HepG2 (cell line): ENCODE data around the gene ETFB. TPM values are rescaled to one million over a fixed set of nuclear protein-coding genes. Genes with fewer than 3 reads are reported as not detected.

Source experiments
- AGO2 ChIP-seq: fragments of 200-400 bp; formaldehyde crosslinking; optimal IDR thresholded peaks from 2 replicates; pipeline ENCODE3; 2017; ENCODE audit warnings: mild to moderate bottlenecking, low read depth, low read length, moderate library complexity
- ASH2L ChIP-seq: fragments of 300-600, 200-600 bp; sonication (generic); IDR thresholded peaks from 2 replicates; pipeline ENCODE4 v1.7.0; 2017; ENCODE audit warnings: low read depth, mild to moderate bottlenecking, moderate library complexity, mixed read lengths, low read length; ENCODE audit not compliant: insufficient read length
- KMT2B ChIP-seq: IDR thresholded peaks from 2 replicates; pipeline ENCODE4 v1.6.1; 2016; ENCODE audit warnings: missing genetic modification reagents, missing compliant biosample characterization
- MED8 ChIP-seq: sonication (generic); formaldehyde crosslinking; IDR thresholded peaks from 2 replicates; pipeline ENCODE4 v1.8.1; 2023; ENCODE audit warnings: mild to moderate bottlenecking, missing genetic modification reagents; ENCODE audit not compliant: insufficient replicate concordance
- NR2F1 ChIP-seq, 2 experiments: fragments of 450-650 bp in 1 of 2; formaldehyde crosslinking in 1 of 2; IDR thresholded peaks; 2 replicates each; pipeline versions ENCODE4 v1.5.0 to v1.6.1; 2016 to 2020; ENCODE audit warnings: mild to moderate bottlenecking in 1 of 2, missing compliant biosample characterization in 1 of 2, missing genetic modification reagents in 1 of 2, moderate library complexity in 1 of 2
- PHB2 ChIP-seq: fragments of 450-650 bp; IDR thresholded peaks from 2 replicates; pipeline ENCODE4 v1.6.1; 2018; ENCODE audit not compliant: partially characterized antibody
- POLR2AphosphoS5 ChIP-seq: IDR thresholded peaks from 2 replicates; pipeline ENCODE4 v1.6.1; 2012; ENCODE audit warnings: low read depth, low read length
- SNAPC2 ChIP-seq: sonication (generic); formaldehyde crosslinking; IDR thresholded peaks from 2 replicates; pipeline ENCODE4 v1.8.1; 2022; ENCODE audit warnings: mild to moderate bottlenecking, missing genetic modification reagents
- SRSF9 ChIP-seq: fragments of 200-400 bp; formaldehyde crosslinking; IDR thresholded peaks from 2 replicates; pipeline ENCODE4 v1.6.1; 2018; ENCODE audit warnings: borderline replicate concordance, mild to moderate bottlenecking, low read depth, low read length; ENCODE audit not compliant: insufficient read depth, poor library complexity, severe bottlenecking
- ZFP36 ChIP-seq: fragments of 150-350 bp; IDR thresholded peaks from 2 replicates; pipeline ENCODE4 v1.6.1; 2018; ENCODE audit warnings: borderline replicate concordance, low read length, low read depth; ENCODE audit not compliant: partially characterized antibody
- ZNF207 ChIP-seq: fragments of 450-650 bp; IDR thresholded peaks from 2 replicates; pipeline ENCODE4 v1.6.1; 2016; ENCODE audit warnings: antibody characterized with exemption, borderline replicate concordance
- ZNF564 ChIP-seq: sonication (generic); formaldehyde crosslinking; IDR thresholded peaks from 2 replicates; pipeline ENCODE4 v1.8.1; 2023; ENCODE audit warnings: mild to moderate bottlenecking, missing genetic modification reagents
- ZNF572 ChIP-seq: sonication (generic); formaldehyde crosslinking; IDR thresholded peaks from 2 replicates; pipeline ENCODE4 v1.5.1; 2020; ENCODE audit warnings: mild to moderate bottlenecking, missing genetic modification reagents
- ZNF713 ChIP-seq: sonication (generic); formaldehyde crosslinking; IDR thresholded peaks from 2 replicates; pipeline ENCODE4 v1.4.0; 2020; ENCODE audit warnings: mild to moderate bottlenecking, missing genetic modification reagents
- polyA plus RNA-seq, 8 experiments: library from polyadenylated mRNA; depleted of rRNA in 3 of 8; stranded (reverse) in 7 of 8; unstranded in 1 of 8; fragments of >200 nt; fragmentation: Illumina TruSeq in 4 of 8; extraction: Trizol in 4 of 8; gene quantifications; 2 replicates each; pipeline versions ENCODE4 v1.2.1 to v1.2.3, GENCODE V29; 2011 to 2016; ENCODE audit warnings: low read depth in 4 of 8, missing spikeins in 1 of 8, mixed read lengths in 1 of 8; ENCODE audit not compliant: insufficient read depth in 1 of 8
- total RNA-seq, 5 experiments: library from RNA; depleted of rRNA; stranded (reverse); fragments of >200 nt; fragmentation: Illumina TruSeq; extraction: Trizol; gene quantifications; 2 replicates each; pipeline ENCODE4 v1.2.3, GENCODE V29; 2016; ENCODE audit warnings: low read depth in 1 of 5
- TF ChIP-seq, protein P1 (sequence below): fragments of 450-650 bp; IDR thresholded peaks from 2 replicates; pipeline ENCODE4 v1.6.1; 2017; ENCODE audit warnings: mild to moderate bottlenecking
- TF ChIP-seq, protein P2 (sequence below): sonication (generic); formaldehyde crosslinking; IDR thresholded peaks from 2 replicates; pipeline ENCODE4 v1.4.0; 2020; ENCODE audit warnings: missing genetic modification reagents, mild to moderate bottlenecking, borderline replicate concordance
- TF ChIP-seq, protein P3 (sequence below): sonication (generic); formaldehyde crosslinking; IDR thresholded peaks from 2 replicates; pipeline ENCODE4 v1.8.0; 2022; ENCODE audit warnings: missing genetic modification reagents, mild to moderate bottlenecking, moderate library complexity, borderline replicate concordance
- TF ChIP-seq, protein P4 (sequence below), 2 experiments: fragments of 450-650 bp in 1 of 2; sonication (generic) in 1 of 2; formaldehyde crosslinking; IDR thresholded peaks; 2 replicates each; pipeline versions ENCODE4 v1.5.0 to v1.8.0; 2020 to 2022; ENCODE audit warnings: mild to moderate bottlenecking in 1 of 2, missing genetic modification reagents in 1 of 2

The ETFB gene
- total and polyA plus RNA-seq, 2 of the 13 experiments (the other 11 are each of a cell fraction or from before 2014, with no cell fraction given) = 678 to 1,314 TPM

DNA sequence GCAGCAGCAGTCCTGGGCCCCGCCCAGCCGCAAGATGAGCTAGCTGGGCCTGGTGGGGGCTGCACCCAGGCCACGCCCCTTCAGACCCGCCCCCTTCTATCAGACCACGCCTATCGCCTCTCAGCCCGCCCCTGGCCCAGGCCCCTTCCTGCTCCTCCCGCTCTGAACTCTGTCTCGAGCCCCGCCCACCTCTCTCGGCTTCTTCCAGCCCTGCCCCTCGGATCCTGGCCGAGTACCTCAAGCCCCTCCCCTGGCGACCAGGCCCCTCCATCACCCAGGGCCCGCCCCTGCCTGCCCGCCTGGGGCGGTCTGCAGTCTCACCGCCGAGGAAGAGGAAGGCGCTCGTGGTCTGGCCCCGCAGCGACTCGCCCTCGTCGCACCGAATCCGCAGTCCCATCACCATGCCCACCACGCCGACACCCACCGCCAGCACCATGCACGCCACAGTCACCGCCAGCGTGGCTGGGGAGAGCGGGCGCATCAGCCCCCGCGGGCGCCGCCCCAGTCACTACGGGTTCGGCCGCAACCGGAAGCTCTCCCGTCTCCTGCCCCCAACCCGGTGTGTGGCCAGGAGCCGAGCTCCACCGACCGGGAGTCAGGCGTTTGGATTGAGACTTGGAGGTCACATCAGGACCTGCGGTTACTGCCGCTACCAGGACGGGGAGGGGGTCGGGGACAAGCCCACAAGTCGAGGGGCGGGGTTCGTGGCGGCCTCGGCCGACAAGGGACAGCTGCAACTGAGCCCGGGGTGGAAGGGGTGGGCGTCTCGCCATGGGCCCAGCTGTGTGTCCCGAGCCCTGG, 1.6 kb upstream of the ETFB start (continued):
- TF ChIP-seq, protein P1, sequence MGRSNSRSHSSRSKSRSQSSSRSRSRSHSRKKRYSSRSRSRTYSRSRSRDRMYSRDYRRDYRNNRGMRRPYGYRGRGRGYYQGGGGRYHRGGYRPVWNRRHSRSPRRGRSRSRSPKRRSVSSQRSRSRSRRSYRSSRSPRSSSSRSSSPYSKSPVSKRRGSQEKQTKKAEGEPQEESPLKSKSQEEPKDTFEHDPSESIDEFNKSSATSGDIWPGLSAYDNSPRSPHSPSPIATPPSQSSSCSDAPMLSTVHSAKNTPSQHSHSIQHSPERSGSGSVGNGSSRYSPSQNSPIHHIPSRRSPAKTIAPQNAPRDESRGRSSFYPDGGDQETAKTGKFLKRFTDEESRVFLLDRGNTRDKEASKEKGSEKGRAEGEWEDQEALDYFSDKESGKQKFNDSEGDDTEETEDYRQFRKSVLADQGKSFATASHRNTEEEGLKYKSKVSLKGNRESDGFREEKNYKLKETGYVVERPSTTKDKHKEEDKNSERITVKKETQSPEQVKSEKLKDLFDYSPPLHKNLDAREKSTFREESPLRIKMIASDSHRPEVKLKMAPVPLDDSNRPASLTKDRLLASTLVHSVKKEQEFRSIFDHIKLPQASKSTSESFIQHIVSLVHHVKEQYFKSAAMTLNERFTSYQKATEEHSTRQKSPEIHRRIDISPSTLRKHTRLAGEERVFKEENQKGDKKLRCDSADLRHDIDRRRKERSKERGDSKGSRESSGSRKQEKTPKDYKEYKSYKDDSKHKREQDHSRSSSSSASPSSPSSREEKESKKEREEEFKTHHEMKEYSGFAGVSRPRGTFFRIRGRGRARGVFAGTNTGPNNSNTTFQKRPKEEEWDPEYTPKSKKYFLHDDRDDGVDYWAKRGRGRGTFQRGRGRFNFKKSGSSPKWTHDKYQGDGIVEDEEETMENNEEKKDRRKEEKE = no peak
- TF ChIP-seq ZNF572 (CRISPR knock-in tag) (peak; percentile 73; the same call in 1 of the 2 replicates), MED8 (CRISPR knock-in tag) (no peak), POLR2AphosphoS5 (peak; percentile 66), KMT2B (CRISPR knock-in tag) (peak; percentile 67; the same call in 1 of the 2 replicates), ASH2L (peak; percentile 44), ZFP36 (no peak), SNAPC2 (0 out of 2 replicates have a peak, but pooled peaks have one; percentile 65), NR2F1 (CRISPR knock-in tag; IDR thresholded peaks at IDR 0.05) (no peak), ZNF564 (CRISPR knock-in tag) (0 out of 2 replicates have a peak, but pooled peaks have one; percentile 14), ZNF207 (no peak), ZNF713 (CRISPR knock-in tag) (no peak), AGO2 (peak; percentile 98), PHB2 (no peak), SRSF9 (no peak)
- TF ChIP-seq, protein P2, sequence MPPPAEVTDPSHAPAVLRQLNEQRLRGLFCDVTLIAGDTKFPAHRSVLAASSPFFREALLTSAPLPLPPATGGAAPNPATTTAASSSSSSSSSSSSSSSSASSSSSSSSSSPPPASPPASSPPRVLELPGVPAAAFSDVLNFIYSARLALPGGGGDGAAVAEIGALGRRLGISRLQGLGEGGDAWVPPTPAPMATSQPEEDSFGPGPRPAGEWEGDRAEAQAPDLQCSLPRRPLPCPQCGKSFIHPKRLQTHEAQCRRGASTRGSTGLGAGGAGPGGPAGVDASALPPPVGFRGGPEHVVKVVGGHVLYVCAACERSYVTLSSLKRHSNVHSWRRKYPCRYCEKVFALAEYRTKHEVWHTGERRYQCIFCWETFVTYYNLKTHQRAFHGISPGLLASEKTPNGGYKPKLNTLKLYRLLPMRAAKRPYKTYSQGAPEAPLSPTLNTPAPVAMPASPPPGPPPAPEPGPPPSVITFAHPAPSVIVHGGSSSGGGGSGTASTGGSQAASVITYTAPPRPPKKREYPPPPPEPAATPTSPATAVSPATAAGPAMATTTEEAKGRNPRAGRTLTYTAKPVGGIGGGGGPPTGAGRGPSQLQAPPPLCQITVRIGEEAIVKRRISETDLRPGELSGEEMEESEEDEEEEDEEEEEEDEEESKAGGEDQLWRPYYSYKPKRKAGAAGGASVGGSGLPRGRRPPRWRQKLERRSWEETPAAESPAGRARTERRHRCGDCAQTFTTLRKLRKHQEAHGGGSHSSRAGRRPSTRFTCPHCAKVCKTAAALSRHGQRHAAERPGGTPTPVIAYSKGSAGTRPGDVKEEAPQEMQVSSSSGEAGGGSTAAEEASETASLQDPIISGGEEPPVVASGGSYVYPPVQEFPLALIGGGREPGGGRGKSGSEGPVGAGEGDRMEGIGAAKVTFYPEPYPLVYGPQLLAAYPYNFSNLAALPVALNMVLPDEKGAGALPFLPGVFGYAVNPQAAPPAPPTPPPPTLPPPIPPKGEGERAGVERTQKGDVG = no peak
- TF ChIP-seq, protein P3, sequence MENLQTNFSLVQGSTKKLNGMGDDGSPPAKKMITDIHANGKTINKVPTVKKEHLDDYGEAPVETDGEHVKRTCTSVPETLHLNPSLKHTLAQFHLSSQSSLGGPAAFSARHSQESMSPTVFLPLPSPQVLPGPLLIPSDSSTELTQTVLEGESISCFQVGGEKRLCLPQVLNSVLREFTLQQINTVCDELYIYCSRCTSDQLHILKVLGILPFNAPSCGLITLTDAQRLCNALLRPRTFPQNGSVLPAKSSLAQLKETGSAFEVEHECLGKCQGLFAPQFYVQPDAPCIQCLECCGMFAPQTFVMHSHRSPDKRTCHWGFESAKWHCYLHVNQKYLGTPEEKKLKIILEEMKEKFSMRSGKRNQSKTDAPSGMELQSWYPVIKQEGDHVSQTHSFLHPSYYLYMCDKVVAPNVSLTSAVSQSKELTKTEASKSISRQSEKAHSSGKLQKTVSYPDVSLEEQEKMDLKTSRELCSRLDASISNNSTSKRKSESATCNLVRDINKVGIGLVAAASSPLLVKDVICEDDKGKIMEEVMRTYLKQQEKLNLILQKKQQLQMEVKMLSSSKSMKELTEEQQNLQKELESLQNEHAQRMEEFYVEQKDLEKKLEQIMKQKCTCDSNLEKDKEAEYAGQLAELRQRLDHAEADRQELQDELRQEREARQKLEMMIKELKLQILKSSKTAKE = peak; percentile 85
- TF ChIP-seq, protein P4, sequence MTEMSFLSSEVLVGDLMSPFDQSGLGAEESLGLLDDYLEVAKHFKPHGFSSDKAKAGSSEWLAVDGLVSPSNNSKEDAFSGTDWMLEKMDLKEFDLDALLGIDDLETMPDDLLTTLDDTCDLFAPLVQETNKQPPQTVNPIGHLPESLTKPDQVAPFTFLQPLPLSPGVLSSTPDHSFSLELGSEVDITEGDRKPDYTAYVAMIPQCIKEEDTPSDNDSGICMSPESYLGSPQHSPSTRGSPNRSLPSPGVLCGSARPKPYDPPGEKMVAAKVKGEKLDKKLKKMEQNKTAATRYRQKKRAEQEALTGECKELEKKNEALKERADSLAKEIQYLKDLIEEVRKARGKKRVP (CRISPR knock-in tag; IDR thresholded peaks at IDR 0.05) = 0 out of 4 replicates have a peak, but pooled peaks of 1 of the 2 experiments have one; percentile 35
